GM12873 (cell line): ENCODE measurements around the gene TTC23.

ENCODE experiments used
- TF ChIP-seq, protein P1 (sequence below): IDR thresholded peaks from 2 replicates; pipeline ENCODE4 v1.5.1; 2012; ENCODE audit warnings: low read depth, mild to moderate bottlenecking, moderate library complexity, low read length, control low read depth; ENCODE audit not compliant: insufficient read depth; ENCODE audit errors: missing control alignments

The TTC23 gene

DNA sequence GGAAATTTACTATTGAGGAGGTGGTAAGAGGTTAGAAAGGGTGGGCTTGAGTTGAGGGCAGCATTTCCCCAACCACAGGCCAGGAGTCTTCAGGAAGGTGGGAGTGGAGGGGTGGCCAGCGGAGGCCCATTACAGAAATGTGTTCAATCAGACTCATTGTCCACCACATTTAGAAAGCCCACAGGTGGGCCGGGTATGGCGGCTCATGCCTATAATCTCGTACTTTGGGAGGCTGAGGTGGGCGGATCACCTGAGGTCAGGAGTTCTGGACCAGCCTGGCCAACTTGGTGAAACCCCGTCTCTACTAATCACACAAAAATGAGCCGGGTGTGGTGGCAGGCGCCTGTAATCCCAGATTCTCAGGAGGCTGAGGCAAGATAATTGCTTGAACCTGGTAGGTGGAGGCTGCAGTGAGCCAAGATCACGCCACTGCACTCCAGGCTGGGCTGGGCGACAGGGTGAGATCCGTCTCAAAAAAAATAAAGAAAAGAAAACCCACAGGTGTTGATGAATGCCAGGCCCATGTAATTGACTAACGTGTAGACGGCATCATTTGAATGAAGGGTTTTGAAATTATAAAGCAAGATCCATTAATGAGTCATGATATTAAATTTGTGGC is 156.7 kb downstream of the TTC23 start:
- TF ChIP-seq, protein P1, sequence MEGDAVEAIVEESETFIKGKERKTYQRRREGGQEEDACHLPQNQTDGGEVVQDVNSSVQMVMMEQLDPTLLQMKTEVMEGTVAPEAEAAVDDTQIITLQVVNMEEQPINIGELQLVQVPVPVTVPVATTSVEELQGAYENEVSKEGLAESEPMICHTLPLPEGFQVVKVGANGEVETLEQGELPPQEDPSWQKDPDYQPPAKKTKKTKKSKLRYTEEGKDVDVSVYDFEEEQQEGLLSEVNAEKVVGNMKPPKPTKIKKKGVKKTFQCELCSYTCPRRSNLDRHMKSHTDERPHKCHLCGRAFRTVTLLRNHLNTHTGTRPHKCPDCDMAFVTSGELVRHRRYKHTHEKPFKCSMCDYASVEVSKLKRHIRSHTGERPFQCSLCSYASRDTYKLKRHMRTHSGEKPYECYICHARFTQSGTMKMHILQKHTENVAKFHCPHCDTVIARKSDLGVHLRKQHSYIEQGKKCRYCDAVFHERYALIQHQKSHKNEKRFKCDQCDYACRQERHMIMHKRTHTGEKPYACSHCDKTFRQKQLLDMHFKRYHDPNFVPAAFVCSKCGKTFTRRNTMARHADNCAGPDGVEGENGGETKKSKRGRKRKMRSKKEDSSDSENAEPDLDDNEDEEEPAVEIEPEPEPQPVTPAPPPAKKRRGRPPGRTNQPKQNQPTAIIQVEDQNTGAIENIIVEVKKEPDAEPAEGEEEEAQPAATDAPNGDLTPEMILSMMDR, result no peak

GRCh38 chr15:99090938-99091337 is 158.4 kb downstream of the TTC23 start:
- TF ChIP-seq, protein P1, result no peak

DNA sequence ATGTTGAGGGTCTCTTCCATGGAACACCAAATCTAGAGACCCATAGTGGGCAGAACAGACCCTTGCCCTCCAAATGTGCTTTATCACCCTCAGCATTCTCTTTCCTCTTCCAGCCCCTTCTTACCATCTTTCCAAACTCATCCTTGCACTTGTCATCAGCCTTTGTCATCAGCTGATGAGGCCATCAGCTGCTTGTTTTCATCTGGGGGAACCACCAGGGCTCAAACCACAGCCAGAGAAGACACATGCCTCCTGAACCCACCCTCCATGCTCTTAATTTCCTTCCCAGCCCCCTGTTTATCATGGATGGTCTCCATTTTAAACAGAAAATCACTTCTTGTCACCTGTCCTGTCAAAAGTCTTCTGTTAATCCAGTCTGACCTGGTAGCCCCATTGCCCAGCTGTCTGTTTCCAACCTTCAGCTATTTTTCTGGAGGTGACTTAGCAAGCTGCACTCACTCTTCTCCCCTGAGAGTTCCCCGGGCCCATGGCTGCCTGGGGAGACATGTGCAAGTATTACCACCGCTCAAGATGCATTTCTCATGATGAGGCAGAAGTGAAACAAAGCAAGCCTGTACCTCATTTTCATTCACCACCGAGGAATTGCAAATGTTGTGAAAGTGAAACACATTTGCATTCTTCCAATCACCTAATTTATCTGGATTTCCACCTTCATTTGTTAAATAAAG is 159.2 kb downstream of the TTC23 start:
- TF ChIP-seq, protein P1, result no peak

DNA sequence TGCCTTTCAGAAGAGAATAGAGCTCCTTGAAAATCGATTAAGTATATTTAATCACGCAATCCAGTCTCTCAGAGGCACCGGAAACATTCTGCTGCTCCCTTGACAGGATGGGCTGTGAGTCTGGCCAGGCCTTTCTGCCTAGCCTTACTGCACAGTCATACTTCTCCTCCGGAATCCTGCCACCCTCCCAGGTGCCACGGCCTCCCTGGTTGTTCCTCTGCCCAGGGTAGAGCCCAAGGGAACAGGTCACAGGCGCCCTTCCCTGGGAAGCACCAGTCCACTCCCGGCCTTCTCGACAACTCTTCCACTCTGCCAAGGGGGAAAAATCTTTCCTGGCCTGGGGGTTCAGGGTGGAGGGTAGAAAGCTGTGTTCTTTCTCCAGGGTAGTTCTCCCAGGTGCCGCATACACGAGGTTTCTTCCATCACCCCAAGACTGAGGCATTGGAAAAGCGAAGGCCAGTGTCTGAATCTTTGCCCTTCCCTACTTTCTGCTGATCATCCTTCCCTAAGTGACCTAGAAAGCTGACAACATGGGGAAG is 161.9 kb downstream of the TTC23 start:
- TF ChIP-seq, protein P1, result no peak

DNA sequence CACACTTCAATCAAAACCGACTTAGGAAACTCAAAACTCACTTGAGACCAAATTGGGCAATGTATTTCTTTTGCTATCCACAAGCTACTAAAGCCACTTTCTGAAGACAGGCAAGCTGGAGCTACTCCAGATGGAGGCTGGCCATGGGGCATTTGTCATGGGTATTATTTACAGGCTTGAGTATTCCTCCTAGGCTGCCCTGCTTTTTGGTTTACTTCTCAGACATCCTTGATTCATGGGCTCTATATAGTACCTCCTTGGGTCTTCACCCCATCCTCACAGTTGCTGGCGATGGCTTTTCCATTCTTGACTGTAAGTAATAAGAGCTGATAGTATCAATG is 163.1 kb downstream of the TTC23 start:
- TF ChIP-seq, protein P1, result no peak
